Measurements from ENCODE around the gene TIMP2. TPM values are rescaled to one million over a fixed set of nuclear protein-coding genes. Genes with fewer than 3 reads are reported as not detected.
"Not testable (repeated sequence)": the region's sequence is repeated elsewhere in the genome, so short reads cannot be mapped to it uniquely, and the experiment has no call there.

The TIMP2 gene
- total RNA-seq, 1 donor: 29.6 TPM

DNA sequence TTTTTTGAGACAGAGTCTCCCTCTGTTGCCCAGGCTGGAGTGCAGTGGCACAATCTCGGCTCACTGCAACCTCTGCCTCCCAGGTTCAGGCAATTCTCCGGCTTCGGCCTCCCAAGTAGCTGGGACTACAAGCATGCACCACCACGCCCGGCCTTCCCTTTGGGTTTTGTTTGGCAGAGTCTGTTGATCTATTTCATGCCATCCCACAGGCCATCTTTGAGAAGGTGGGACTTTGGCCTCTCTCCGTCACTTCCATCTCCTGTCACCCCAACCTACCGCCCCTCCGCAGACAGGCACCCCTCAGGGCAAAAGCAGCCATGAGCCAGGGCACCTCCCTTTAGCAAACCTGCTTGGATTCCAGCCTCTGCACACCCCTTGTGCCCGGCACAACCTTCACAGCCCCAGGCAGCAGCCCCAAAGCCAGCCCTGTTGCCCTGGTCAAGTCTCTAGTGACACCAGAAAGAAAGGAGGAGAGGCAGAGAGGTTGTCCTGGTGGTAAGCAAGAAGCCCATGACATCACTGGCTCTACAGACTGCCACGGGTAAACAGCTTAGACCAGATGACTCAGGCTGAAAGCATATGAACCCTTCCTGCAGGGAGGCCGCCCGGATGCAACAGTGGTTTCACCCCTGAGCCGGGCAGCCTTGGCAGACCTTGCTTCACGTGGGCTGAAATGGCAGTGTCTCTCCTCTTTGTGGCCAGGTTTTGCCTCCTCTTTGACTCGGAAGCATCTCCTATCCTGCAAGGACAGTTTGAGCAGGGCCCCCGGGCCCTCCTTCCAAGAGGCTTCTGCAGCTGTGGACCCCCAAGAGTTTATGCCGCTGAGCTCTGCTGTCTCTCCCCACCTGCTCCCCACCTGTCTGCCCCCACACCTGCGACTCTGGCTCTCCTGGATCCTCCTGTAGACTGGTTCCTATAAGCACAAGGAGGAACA, 8.1 kb upstream of the TIMP2 start:
- DNase-seq (ENCODE audit: low read depth in 2 of 3, low spot score in 2 of 3): peak in 2 of 3 donors; percentile 23 to 52

DNA sequence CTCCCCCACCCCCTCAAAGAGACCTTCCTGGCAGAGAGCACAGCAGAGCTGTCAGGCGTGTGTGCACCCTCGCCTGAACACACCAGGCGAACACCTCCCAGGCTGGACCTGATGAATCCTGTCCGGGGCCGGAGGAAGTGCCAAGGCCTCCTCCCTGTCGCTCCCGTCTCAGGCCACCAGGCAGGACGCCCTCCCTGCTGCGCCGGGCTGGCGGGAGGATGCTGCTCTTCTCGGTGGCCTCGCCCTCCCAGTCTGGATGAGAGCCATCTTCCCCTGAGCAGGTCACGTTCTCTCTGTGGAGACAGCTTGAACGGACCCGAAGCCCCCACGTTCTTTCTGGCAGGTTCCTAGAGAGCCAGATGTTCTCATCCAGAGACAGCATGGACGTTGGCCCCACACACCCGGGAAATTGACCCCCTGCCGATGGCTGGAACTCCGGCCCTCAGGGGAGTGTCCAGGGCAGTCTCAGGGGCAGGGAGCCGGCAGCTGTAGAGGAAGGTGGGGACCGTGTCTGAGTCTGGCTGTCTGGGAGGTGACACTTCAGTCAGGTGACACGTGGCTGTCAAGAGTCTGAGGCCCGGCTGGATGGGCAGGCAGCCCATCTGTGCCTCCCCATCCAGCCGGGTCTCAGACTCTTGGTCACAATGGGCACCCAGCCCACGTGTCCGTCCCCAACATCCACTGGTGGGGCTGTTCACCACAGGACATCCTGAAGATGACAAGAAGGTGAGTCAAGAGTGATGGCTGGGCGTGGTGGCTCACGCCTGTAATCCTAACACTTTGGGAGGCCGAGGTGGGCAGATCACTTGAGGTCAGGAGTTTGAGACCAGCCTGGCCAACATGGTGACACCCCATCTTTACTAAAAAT, 5.0 kb upstream of the TIMP2 start:
- DNase-seq (ENCODE audit: low read depth in 2 of 3, low spot score in 2 of 3): no peak

DNA sequence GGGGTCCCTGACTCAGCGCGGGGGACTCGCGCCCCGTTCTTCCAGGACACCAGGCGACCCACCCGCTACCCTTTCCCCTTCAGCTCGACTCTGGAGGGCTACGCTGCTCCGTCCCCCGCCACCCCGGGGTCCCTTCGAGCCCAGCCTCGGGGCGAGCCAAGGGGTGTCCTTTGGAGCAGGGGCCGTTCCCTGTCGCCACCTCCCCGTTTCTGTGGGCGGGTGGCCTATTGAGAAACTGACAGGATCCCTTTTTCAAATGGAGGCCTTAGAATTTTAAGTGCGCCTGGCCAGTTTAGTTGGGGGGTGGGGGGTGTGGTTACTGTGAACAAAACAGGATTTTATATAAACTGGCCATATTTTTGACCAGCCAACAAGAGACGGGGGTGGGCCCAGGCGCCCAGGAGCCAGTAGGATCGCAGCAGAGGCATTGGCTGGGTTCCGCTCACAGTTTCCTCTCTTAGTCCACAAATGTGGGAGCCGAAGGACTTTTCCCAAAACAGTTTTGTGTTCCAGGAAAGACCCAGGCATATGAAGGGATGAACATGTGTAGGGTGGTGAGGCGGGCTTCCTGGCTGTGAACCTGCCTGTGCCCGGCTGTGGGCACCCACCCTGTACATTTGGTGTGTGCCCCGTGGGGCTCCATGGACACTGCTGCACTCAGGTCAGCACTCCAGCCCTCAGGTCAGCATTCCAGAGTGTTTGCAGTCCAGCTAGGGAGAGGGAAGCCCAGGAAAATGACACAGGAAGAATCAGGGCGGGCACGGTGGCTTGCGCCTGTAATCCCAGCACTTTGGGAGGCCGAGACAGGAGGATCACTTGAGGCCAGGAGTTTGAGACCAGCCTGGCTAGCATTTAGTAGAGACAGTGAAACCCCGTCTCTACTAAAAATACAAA, 722 bp upstream of the TIMP2 start:
- DNase-seq (ENCODE audit: low read depth in 2 of 3, low spot score in 2 of 3): peak in 1 of 3 donors; percentile 31

DNA sequence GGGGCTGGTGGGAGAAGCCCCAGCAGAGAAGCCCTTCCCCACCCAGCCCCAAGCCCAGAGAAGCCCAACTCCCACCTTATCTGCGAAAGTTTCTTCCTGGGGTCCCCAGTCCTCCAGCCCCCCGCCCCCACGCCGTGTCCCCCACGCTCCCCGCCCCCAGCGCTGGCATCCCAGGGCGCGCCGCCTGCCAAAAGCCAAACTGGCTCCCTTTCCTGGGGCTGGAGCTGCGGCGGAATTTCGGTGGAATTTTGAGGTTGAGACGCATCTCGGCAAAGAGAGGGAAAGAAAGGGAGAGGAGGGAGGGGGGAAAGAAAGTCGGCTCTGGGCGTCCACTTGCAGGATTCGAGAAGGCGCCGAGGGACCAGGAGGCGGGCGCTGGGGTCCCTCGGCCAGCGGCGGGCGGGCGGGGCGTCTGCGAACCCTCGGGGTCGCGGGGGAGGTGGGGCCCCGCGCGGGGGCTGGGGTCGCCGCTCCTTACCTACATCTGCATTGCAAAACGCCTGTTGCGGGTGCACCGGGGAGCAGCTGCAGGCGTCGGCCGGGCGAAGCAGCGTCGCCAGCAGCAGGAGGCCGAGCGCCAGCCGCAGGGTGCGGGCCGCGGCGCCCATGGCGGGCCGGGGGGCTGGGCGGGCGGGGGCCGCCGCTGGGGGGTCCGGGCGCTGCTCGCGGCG, 571 bp downstream of the TIMP2 start:
- no peak for DNase-seq (ENCODE audit: low read depth in 2 of 3, low spot score in 2 of 3)

DNA sequence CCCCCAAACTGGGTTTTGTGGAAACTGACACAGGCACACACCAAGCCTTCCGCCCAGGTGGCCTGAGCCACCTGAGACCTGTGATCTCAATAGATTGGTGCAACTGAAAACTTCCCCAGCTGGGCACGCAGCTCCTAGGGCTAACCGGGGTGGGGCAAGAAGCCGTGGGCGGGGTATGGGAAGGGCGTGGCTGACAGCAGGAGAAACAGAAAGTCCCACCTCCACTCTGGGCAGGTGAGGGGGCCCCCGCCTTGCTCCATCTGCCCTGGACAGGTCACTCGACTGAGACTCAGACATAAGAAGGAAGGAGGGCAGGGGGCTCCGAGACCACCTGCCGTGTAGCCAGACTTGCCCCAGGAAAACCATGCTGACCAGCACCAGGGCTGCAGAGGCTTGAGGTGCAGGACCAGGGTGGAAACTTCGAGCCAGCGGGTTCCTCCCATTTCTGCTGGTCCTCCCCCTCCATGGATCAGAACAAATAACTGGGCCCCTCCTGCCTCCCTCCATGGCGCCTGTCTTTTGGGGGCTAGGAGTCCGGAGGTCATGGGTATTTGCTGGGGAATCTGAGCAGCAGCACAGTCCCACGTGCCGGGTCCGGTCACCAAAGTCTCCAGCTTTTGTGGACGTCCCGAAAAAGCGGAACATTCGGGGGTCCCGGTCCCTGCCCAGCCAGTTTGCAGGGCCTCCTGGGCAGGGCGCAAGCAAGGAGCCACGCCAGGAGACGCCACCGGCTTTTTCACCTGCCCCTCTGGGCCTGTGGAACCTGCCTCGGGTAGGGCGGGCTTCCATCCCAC, 1.3 kb downstream of the TIMP2 start:
- peak in 2 of 3 donors; percentile 59 to 63 for DNase-seq (ENCODE audit: low read depth in 2 of 3, low spot score in 2 of 3)

DNA sequence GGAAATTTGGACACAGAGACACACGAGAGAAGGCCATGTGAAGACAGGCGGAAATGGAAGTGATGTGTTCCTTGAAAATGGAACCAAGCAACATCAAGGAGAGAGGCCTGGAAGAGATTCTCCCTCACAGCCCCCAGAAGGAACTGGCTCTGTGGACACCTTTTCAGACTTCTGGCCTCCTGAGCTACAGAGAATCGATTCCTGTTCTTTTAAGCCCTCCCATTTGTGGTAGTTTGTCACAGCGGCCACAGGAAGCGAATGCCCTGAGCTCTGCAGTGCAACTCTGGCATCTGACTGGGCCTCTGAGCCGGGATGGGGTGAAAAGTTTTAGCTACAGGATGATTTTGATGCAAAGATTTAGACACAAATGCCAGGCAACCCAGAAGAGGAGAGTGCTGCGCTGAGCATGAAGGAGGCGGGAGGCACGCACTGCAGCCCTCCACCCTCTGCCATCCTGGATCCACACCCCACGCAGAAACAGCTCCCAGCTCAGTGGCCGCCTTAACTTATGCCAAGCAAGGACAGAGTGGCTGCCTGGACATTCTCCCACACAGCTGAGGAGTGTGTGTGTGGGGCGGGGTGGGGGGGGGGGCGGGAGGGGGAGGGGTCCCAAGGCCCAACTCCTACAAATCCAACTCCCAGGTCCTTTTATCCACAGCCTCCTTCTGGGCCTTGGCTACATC, 2.2 kb downstream of the TIMP2 start:
- no peak for DNase-seq (ENCODE audit: low read depth in 2 of 3, low spot score in 2 of 3)

DNA sequence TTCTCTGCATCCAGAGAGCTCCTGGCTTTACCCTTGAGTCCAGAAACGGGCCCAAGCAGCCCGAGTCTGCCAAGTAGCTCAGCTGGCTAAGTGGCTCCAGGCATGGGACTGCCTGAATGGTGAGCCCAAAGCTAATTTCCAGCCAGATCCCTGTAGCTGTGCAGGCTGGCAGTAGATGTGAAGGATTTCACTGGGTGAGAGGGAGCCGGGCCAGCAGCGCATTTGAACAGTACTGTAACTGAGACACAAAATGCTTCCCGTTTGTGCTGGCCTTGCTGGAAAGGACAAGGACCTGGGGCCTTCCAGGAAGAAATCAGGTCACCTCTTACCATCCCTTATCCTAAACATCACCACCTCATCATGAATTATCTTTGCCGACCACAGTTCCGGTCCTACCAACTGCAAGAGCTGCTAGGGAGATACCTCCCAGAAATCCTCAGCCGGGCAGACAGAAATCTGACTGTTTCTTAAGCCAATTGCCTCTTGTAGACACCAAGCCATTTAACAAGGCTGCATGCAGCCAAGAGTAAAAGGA, 3.7 kb downstream of the TIMP2 start:
- no peak for DNase-seq (ENCODE audit: low read depth in 2 of 3, low spot score in 2 of 3)

DNA sequence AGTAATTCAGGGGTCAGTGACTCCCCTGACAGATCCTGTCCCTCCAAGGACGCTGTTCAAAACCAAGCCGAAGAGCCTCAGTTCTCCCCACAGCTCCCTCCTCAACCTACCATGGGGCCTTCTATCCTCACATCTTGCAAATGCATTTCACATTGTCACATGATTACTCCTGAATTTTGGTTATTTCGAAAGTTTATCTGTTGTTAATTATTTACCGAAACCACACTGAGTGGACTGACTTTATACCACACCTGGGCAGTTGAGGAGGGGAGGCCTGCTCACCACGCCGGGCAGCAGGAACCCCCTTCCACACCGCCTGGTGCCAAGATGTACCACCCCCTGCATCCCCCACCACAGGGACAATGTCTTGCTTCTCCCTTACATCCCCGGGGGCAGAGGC, 4.7 kb downstream of the TIMP2 start:
- no peak for DNase-seq (ENCODE audit: low read depth in 2 of 3, low spot score in 2 of 3)

DNA sequence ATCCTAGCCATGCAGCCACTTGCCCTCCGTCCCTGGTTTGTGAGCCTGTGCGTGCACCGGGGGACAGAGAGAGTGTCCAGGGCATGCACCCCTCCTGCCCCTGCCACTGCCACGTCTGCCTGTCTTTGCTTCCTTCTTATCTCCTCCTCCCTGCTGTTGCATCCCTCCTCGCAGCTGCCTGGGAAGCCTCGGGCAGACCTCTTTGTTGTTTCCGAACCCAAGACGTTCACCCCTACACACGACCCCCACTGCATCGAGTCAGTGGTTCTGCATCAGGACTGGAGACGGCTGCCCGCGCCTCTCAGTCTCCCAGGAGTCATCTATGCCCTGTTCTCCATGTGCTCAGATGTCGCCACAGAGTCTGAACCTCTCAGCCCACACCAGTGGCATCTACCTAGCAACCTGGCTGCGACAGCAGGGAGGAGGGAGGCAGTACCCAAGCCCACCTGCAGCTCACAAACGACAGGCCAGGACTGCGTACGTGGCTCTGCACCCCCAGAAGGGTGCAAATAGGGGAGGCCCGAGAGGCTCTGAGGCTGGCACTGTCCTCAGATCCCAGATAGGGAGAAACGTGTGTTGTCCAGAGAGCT, 5.2 kb downstream of the TIMP2 start:
- no peak for DNase-seq (ENCODE audit: low read depth in 2 of 3, low spot score in 2 of 3)

DNA sequence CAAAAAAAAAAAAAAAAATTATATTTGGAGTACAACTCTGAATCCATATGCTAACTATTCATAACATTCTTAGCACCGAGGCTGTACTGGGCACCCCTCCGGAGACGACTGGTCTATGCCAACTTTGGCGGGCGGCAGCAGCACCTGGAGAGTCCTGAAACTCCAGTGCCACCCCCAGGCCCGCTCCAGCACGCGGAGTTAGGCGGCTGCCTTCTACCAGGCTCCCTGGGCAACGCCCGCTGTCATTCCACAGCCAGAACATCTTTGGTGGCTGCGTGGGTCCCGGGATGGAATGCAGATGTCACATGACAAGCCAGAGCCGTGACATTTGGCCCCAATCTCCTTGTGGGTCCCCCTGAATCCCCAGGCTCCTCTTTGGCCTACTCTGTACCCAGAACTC, 6.2 kb downstream of the TIMP2 start:
- no peak for DNase-seq (ENCODE audit: low read depth in 2 of 3, low spot score in 2 of 3)

DNA sequence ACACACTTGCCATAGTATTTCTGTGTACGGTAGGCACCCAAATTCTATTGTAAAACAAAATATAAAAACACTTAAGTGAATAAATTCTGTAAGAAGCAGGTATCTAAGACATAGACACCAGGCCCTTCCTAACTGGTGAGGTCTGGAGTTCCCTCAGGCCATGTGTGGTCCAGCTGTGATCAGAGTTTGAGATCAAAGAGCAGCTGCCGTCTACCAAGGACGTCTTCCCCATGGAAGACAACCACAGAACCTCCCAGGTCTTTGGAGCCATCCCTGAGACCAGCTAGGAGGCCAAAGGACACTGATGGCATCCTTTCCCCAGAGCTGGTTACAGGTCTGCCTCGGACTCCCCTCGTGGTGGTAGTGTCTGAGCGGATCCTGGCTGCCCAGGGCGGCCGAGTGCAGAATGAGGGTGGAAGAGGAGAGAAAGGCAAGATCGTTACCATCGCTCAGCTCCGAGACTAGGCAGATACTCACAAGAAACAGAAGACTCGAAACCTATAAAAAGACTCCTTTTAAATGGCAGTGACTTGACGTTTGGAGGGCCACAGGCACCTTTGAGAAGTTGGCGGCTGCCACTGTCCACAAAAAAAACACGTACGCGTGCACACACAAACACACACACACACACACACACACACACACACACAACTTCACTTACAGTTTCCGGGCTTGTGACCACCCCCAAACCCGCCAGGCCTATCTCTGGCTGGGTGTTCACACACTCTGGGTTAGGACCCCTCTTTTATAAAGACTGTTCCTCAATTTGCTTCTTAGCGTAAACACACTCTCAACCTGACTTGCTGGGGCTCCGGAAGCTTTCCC, 7.5 kb downstream of the TIMP2 start:
- peak in 2 of 3 donors; percentile 72 to 80 for DNase-seq (ENCODE audit: low read depth in 2 of 3, low spot score in 2 of 3)

DNA sequence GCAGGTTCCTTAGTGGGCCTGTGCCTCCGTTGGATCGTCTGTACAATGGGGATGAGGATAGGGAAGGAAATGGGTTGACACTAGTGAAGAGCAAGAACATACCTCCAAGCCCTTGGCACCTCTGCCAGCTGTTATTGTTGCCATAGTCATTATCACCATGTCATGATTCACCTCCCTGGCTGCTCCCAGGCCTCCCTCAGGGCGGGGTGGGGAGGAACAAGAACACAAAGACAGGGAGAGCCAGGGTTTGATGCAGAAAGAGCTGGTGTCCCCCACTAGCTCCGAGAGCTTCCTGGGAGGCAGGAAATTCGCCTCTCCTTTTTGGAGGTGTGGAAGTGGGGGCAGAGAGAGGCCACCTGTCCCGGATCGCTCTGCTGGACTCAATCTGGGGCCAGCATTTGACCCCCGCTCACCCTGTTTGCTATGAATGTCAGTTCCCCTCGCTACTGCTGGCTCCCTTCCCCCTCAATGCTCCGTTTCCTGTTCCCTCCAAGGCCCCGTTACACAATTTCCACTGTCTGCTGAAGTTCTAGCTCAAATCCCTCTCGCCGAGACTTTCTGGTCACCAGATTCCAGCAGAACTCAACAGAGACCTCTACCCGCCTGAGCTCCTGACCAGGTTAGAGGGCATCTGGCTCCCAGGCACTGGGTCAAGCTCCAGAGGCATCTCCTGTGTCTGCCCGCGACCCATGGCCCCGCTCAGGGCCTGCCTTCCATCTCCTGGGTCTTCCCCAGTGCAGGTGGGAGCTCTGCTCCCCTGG, 9.1 kb downstream of the TIMP2 start:
- peak in 2 of 3 donors; percentile 60 to 62 for DNase-seq (ENCODE audit: low read depth in 2 of 3, low spot score in 2 of 3)

DNA sequence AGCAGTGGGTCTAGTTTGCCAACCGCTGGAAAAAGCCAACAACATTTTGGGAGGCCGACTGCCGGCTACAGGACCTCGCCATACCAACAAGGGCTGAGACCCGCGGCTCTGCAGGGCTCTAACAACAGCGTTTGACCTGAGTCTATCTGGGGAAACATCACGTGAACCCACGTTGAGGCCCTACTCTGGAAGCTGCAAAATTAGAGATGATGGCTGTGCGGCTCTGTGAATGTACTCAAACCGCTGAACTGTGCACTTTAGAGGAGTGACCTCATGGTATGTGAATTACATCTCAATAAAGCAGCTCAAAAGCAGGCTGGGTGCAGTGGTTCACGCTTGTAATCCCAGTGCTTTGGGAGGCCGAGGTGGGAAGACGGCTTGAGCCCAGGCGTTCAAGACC, 12.1 kb downstream of the TIMP2 start:
- no peak for DNase-seq (ENCODE audit: low read depth in 2 of 3, low spot score in 2 of 3)

DNA sequence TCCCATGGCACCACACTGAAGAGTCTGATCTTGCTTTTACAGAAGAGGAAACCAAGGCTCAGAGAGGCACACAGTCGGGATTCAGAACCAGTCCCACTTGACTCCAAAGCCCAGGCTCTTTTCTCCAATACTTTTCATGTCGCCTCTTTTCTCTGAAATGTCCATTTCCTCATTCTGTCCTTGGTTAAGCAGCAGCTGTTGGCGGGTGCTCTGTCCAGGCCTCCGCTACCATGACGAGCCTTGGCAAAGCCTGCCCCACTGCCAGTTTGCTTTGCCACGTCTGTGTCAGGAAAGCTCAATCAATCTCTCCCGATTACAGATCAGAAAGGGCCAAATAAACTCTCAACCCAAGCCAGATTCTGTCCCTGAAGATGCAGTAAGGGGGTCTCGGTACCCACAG, 13.1 kb downstream of the TIMP2 start:
- no peak for DNase-seq (ENCODE audit: low read depth in 2 of 3, low spot score in 2 of 3)

DNA sequence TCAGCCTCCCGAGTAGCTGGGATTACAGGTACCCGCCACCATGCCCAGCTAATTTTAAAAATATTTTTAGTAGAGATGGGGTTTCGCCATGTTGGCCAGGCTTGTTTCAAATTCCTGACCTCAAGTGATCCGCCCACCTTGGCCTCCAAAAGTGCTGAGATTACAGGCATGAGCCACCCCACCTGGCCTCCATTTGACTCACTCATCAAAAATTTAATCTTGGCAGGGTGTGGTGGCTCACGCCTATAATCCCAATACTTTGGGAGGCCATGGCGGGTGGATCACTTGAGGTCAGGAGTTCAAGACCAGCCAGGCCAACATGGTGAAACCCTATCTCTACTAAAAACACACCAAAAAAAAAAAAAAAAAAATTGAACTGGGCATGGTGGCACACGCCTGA, 13.6 kb downstream of the TIMP2 start:
- not testable (repeated sequence) for DNase-seq (ENCODE audit: low read depth in 2 of 3, low spot score in 2 of 3)

DNA sequence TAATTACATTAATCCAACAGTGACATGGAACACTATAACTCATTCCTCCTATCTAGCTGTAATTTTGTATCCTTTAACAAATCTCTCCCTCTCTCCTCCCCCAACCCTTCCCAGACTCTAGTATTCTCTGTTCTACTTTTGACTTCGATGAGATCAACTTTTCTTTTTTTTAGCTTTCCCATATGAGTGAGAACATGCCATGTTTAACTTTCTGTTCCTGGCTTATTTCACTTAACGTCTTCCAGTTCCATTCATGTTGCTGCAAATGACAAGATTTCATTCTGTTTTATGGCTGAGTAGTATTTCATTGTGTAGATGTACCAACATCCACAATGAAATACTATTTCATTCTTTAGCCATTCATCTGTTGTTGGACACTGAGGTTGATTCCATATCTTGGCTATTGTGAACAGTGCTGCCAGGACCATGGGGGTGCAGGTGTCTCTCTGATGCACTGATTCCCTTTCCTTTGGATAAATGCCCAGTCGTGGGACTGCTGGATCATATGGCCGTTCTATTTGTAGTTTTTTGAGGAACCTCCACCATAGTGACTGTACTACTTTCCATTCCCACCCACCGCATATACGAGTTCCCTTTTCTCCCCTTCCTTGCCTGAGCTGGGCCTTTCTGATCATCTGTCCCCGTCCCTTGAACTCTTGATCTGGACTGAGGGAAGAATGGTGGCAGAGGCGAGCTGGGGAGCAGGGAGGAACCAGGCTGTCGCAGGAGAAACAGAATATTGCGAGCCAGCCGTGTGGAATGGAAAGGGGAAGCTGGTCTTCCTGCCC, 14.5 kb downstream of the TIMP2 start:
- peak in 2 of 3 donors; percentile 39 to 64 for DNase-seq (ENCODE audit: low read depth in 2 of 3, low spot score in 2 of 3)

Data from hematopoietic multipotent progenitor cell (in vitro differentiated cells).